Measurements from ENCODE around the gene CPNE9. TPM values are rescaled to one million over a fixed set of nuclear protein-coding genes. Genes with fewer than 3 reads are reported as not detected.

The CPNE9 gene
- not detected in 2 replicates for total RNA-seq

DNA sequence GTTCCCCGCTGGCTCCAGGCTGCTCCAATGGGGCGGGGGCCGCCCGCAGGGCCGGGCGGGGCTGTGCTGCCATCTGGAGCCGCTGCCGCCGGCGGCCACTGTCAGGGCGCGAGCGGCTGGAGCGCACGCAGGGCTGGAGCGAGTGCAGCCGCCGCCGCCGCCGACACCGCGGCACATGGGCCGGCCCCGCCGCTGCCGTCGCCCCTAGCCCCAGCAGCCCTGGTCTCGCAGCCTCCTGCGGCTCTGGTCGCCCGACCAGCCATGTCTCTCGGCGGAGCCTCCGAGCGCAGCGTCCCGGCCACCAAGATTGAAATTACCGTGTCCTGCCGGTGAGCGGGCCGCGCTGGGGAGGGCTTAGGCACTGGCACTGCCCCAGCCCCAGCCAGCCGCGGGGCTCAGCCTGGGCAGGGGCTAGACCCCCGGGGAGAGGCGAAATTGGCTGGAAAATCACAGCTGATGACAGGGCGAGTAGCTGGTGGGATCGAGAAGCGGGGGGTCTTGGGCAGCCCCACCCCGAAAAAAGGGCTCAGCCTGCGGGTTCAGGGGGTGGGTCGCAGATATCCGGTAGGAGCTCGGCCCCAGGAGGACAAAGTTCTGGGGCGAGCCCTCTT, at the start of gene CPNE9:
Gene CPNE9 (plus strand): TSS at position 98 of the 611 bp plus-strand sequence. CDS start 164 bp downstream, at position 262.

DNA sequence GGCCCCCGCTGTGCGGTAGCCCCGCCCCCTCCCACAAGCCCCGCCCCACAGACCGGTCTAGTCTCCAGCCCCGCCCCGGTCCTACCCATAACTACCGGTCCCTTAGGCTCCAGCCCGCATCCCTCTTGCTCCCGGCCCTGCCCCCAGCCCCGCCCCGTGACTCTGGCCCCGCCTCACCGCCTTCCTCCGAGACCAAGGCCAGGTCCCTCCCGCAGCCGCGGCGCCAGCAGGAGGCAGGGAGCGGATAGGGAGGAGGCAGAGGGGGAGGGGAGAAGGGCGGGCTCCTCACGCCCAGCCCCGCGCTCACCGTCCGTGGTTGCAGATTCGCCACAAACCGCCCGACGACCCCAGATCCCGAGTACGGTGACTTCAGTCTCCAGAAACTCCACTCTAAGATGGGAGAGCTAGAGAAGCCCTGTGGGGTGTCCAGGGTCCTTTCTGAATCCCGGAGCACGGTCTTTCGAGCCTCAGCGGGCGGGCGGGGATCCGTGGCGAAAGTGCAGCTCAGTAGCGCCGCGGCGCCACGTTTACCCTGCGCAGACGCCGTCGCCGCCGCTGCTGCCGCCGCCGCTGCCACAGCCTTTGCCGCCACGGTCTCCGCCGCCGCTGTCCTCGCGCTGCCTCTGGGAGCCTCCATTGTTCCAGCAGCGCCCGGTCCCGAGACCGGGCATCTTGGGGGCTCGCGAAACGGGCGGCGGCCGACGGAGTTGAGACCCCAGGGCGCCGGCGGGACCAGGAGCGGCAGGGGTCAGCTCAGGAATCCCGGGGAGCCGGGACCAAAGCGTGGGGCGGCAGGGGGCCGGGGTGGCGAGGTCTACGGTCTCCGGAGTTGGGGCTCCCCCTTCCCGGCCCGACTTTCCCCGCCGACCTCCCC, 27.8 kb downstream of the CPNE9 start, which contains the start of gene BRPF1:
Gene BRPF1 (plus strand): TSS at position 530 of the 874 bp plus-strand sequence. CDS start 2,406 bp downstream, outside the sequence.

GRCh38 chr3:9749645-9750555, 46.3 kb downstream of the CPNE9 start, which contains the start of gene OGG1:
Gene OGG1, plus strand, starts transcription at chr3:9749952. Its CDS starts 335 bp downstream, at chr3:9750287.

GRCh38 chr3:9769426-9770275, 66.0 kb downstream of the CPNE9 start, which contains the start of gene CAMK1:
Gene CAMK1, minus strand, starts transcription at chr3:9769947. Its CDS starts 2,198 bp downstream, at chr3:9767749.

Other genes starting within 250 kb of the CPNE9 start
- gene LHFPL4, start 150.0 kb upstream of the CPNE9 start, total RNA-seq = not detected in 2 replicates
- gene MTMR14, start 54.3 kb upstream of the CPNE9 start, total RNA-seq = 23.0 and 38.1 TPM in 2 replicates
- gene BRPF1, start 27.9 kb downstream of the CPNE9 start, total RNA-seq = 10.7 and 14.5 TPM in 2 replicates
- 13.5 and 21.1 TPM in 2 replicates for gene OGG1, start 46.1 kb downstream of the CPNE9 start, total RNA-seq
- 8.3 and 15.9 TPM in 2 replicates for gene CAMK1, start 66.1 kb downstream of the CPNE9 start, total RNA-seq
- 50.9 and 57.6 TPM in 2 replicates for gene TADA3, start 88.6 kb downstream of the CPNE9 start, total RNA-seq
- 134 and 339 TPM in 2 replicates for gene ARPC4, start 89.2 kb downstream of the CPNE9 start, total RNA-seq
- 6.0 and 10.6 TPM in 2 replicates for gene TTLL3, start 106.4 kb downstream of the CPNE9 start, total RNA-seq
- 24.8 and 32.2 TPM in 2 replicates for gene RPUSD3, start 140.2 kb downstream of the CPNE9 start, total RNA-seq
- not detected in 2 replicates for gene CIDEC, start 176.4 kb downstream of the CPNE9 start, total RNA-seq
- gene JAGN1, start 186.8 kb downstream of the CPNE9 start, total RNA-seq = 24.8 and 28.1 TPM in 2 replicates
- 2.6 and 2.7 TPM in 2 replicates for gene IL17RE, start 199.0 kb downstream of the CPNE9 start, total RNA-seq
- 23.6 and 46.9 TPM in 2 replicates for gene IL17RC, start 213.3 kb downstream of the CPNE9 start, total RNA-seq
- gene CRELD1, start 230.0 kb downstream of the CPNE9 start, total RNA-seq = 19.4 and 30.8 TPM in 2 replicates
- 0.72 and 1.7 TPM in 2 replicates for gene PRRT3, start 248.6 kb downstream of the CPNE9 start, total RNA-seq

Measured in tracheal epithelial cell (primary cell).